ENCODE data around the gene MAPK12. TPM values are rescaled to one million over a fixed set of nuclear protein-coding genes. Genes with fewer than 3 reads are reported as not detected.

MAPK12 gene
- total and polyA plus RNA-seq, 4 donors, result 0.83 to 2.8 (median 1.9) TPM

DNA sequence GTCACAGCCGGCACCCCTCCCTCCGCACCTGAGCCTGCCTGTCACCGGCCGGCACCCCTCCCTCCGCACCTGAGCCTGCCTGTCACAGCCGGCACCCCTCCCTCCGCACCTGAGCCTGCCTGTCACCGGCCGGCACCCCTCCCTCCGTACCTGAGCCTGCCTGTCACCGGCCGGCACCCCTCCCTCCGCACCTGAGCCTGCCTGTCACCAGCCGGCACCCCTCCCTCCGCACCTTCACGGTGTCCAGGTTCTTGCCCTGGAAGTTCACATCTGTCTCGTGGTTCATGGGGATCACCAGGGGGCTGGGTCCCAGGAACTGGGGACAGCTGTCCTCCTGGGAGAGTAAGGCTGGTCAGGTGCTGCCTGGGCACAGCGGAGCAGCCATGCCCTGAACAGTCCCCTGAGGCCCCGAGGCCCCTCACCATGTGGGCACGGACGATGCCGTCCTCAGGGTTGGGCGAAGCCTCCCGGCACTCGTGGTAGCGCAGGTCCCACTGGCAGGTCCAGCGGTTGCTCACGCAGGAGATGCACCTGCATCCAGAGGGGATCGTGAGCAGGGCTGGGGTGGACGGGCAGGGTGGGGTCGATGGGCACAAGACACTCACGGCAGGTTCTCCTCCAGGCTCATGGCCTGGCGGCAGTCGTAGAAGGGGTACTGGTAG is 24.2 kb upstream of the MAPK12 start:
- Histone ChIP-seq H3K27me3 (ENCODE audit: control insufficient read depth in 4 of 4, insufficient read depth in 4 of 4, low read length in 3 of 4) (no peaks in the 10 kb centered on the region), H3K36me3 (ENCODE audit: control insufficient read depth in 4 of 4, insufficient read depth in 3 of 4, low read depth in 1 of 4, low read length in 3 of 4) (peaks cover 14 to 80% (median 37%) of the 10 kb centered on the region in 4 donors), H3K9me3 (ENCODE audit: control insufficient read depth in 4 of 4, low read length in 3 of 4) (no peaks in the 10 kb centered on the region), H3K27ac (ENCODE audit: low read depth in 1 of 2, low read length in 2 of 2) (no peak overlapping the region), H3K4me3 (ENCODE audit: low read depth in 1 of 3, low read length in 3 of 3) (no peak overlapping the region), H3K4me1 (ENCODE audit: control insufficient read depth in 4 of 4, insufficient read depth in 4 of 4, low read length in 3 of 4) (no peaks in the 10 kb centered on the region), H3K9ac (ENCODE audit: low read depth in 1 of 2, low read length in 2 of 2) (no peak overlapping the region)
- TF ChIP-seq HNF4G (IDR thresholded peaks at IDR 0.05) (no peak), TAF1 (conservative IDR thresholded peaks at IDR 0.05) (no peak), HNF4A (conservative IDR thresholded peaks at IDR 0.05) (no peak), NR2F2 (IDR thresholded peaks at IDR 0.05) (no peak), EGR1 (IDR thresholded peaks at IDR 0.05; ENCODE audit: low read depth in 2 of 2) (no peak), YY1 (IDR thresholded peaks at IDR 0.05) (no peak), JUND (IDR thresholded peaks at IDR 0.05) (no peak), FOXA2 (IDR thresholded peaks at IDR 0.05) (no peak)
- TF ChIP-seq, protein P1, sequence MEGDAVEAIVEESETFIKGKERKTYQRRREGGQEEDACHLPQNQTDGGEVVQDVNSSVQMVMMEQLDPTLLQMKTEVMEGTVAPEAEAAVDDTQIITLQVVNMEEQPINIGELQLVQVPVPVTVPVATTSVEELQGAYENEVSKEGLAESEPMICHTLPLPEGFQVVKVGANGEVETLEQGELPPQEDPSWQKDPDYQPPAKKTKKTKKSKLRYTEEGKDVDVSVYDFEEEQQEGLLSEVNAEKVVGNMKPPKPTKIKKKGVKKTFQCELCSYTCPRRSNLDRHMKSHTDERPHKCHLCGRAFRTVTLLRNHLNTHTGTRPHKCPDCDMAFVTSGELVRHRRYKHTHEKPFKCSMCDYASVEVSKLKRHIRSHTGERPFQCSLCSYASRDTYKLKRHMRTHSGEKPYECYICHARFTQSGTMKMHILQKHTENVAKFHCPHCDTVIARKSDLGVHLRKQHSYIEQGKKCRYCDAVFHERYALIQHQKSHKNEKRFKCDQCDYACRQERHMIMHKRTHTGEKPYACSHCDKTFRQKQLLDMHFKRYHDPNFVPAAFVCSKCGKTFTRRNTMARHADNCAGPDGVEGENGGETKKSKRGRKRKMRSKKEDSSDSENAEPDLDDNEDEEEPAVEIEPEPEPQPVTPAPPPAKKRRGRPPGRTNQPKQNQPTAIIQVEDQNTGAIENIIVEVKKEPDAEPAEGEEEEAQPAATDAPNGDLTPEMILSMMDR (IDR thresholded peaks at IDR 0.05; ENCODE audit: low read depth, low read length, missing input control), result no peak
- TF ChIP-seq, protein P2, sequence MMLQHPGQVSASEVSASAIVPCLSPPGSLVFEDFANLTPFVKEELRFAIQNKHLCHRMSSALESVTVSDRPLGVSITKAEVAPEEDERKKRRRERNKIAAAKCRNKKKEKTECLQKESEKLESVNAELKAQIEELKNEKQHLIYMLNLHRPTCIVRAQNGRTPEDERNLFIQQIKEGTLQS (IDR thresholded peaks at IDR 0.05), result no peak
- DNase-seq (ENCODE audit: low spot score), result no peak
- 94% methylated on average over 30 of the region's 34 CpGs for WGBS

DNA sequence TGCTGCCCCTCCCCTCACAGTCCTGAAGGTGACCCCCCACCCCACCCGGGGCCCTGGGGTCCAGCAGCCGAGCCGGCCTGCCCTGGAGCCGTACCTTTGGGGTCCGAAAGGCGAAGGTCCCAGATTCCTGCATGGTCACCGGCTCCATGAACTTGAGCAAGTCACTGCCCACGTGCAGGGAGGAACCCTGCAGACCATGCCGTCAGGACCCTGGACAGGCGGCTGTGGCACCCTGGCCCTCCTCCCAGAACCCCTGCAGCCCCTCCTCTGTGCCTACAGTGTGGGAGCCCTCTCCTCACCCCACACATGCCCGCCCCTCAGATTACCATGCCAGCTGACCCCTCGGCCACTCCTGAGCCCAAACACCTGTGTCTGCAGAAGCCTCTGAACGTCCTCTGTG is 23.0 kb upstream of the MAPK12 start:
- H3K9me3 ChIP-seq (ENCODE audit: control insufficient read depth in 4 of 4, low read length in 3 of 4), result no peaks in the 10 kb centered on the region
- WGBS, result 93% methylated on average over 13 of the region's 13 CpGs
- no peak for DNase-seq (ENCODE audit: low spot score)
- no peak overlapping the region for H3K4me3 ChIP-seq (ENCODE audit: low read depth in 1 of 3, low read length in 3 of 3)
- no peak overlapping the region for H3K9ac ChIP-seq (ENCODE audit: low read depth in 1 of 2, low read length in 2 of 2)
- no peaks in the 10 kb centered on the region for H3K4me1 ChIP-seq (ENCODE audit: control insufficient read depth in 4 of 4, insufficient read depth in 4 of 4, low read length in 3 of 4)
- no peaks in the 10 kb centered on the region for H3K27me3 ChIP-seq (ENCODE audit: control insufficient read depth in 4 of 4, insufficient read depth in 4 of 4, low read length in 3 of 4)
- no peak overlapping the region for H3K27ac ChIP-seq (ENCODE audit: low read depth in 1 of 2, low read length in 2 of 2)
- TF ChIP-seq FOXA1 (IDR thresholded peaks at IDR 0.05) (no peak), RXRA (IDR thresholded peaks at IDR 0.05) (no peak), GABPA (IDR thresholded peaks at IDR 0.05 in 1 of 2, conservative IDR thresholded peaks at IDR 0.05 in 1 of 2) (no peak), TAF1 (conservative IDR thresholded peaks at IDR 0.05) (no peak), JUND (IDR thresholded peaks at IDR 0.05) (no peak), FOXA2 (IDR thresholded peaks at IDR 0.05) (no peak)
- TF ChIP-seq, protein P1 (IDR thresholded peaks at IDR 0.05; ENCODE audit: low read depth, low read length, missing input control), result no peak
- TF ChIP-seq, protein P3, sequence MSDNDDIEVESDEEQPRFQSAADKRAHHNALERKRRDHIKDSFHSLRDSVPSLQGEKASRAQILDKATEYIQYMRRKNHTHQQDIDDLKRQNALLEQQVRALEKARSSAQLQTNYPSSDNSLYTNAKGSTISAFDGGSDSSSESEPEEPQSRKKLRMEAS (IDR thresholded peaks at IDR 0.05), result no peak
- H3K36me3 ChIP-seq (ENCODE audit: control insufficient read depth in 4 of 4, insufficient read depth in 3 of 4, low read depth in 1 of 4, low read length in 3 of 4), result peaks cover 16 to 83% (median 39%) of the 10 kb centered on the region in 4 donors

Data from liver (tissue), 9 donors.